Choroid plexus epithelial cell (primary cell): ENCODE data around the gene IFI6.
"Not testable (repeated sequence)": the region's sequence is repeated elsewhere in the genome, so short reads cannot be mapped to it uniquely, and the experiment has no call there.

Experiments
- DNase-seq: peaks from one replicate; pipeline ENCODE4 v3.0.0-alpha.2; 2010; ENCODE audit warnings: low read depth
- H3K4me3 ChIP-seq: 2 replicates; pipeline ENCODE4 v1.5.1; 2011; ENCODE audit warnings: low read depth, mild to moderate bottlenecking, control low read depth, low read length, moderate library complexity
- CTCF ChIP-seq: conservative IDR thresholded peaks from 2 replicates; pipeline ENCODE4 v1.5.1; 2011; ENCODE audit warnings: low read depth, mild to moderate bottlenecking, control low read depth, inconsistent platforms, low read length, moderate library complexity

IFI6 gene

GRCh38 chr1:27643600-27644368, 28.2 kb downstream of the IFI6 start:
- peak; percentile 72 for DNase-seq
- no peak overlapping the region for H3K4me3 ChIP-seq
- TF ChIP-seq CTCF, result peak; percentile 88

- not testable (repeated sequence) for H3K4me3 ChIP-seq, DNase-seq
Measured at GRCh38 chr1:27640514-27640913, 31.5 kb downstream of the IFI6 start.

- TF ChIP-seq CTCF, result no peak
- H3K4me3 ChIP-seq, result no peak overlapping the region
- no peak for DNase-seq
Measured at GRCh38 chr1:27638805-27639204, 33.2 kb downstream of the IFI6 start.

GRCh38 chr1:27638047-27638734, 33.8 kb downstream of the IFI6 start:
- no peak for DNase-seq
- no peak overlapping the region for H3K4me3 ChIP-seq
- no peak for TF ChIP-seq CTCF

- no peak overlapping the region for H3K4me3 ChIP-seq
- TF ChIP-seq CTCF, result no peak
- DNase-seq, result no peak
Measured at GRCh38 chr1:27635396-27636142, 36.4 kb downstream of the IFI6 start.

GRCh38 chr1:27634985-27635367, 37.0 kb downstream of the IFI6 start, which contains the start of gene FGR:
Gene FGR (minus strand): TSS chr1:27635185. CDS start chr1:27623916, 11,269 bp downstream.
- TF ChIP-seq CTCF, result no peak
- DNase-seq, result no peak

GRCh38 chr1:27634177-27634984, 37.6 kb downstream of the IFI6 start:
- no peak for DNase-seq
- peak overlapping the region; percentile 43 for H3K4me3 ChIP-seq
- no peak for TF ChIP-seq CTCF

More at GRCh38 chr1:27634985-27635367, 37.0 kb downstream of the IFI6 start, which contains the start of gene FGR:
- H3K4me3 ChIP-seq, result peak within 1 kb of the TSS; percentile 43
